Measurements from ENCODE around the gene MMP21.

DNA sequence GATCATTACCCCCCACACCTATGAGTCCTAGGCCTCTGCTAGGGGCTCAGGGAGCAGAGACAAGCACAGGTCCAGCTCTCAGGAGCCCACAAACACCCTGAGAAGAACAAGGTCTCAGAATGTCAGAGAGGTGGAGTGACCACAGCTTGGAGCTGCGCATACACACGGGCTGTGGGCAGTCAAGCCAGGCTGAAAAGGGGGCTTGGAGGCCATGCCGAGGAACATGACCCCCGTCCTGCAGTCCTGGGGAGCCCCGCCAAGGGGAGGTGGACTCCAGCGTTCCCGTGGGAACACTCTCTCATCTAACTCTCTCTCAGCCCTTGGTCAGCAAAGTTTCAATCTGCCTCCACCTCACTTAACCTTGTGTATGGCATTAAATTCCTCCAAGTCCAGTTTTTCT, 7.8 kb upstream of the MMP21 start:
- TF ChIP-seq POLR2A (IDR thresholded peaks at IDR 0.05; ENCODE audit: low read depth, low read length): no peak
- no peak for TF ChIP-seq POLR2AphosphoS5 (IDR thresholded peaks at IDR 0.05; ENCODE audit: low read depth, low read length)

All from GM12891 (cell line).